K562 (cell line): Measurements from ENCODE around the gene CHTOP.

ENCODE experiments used
- KDM1A ChIP-seq, 2 experiments: fragments of 450-650 bp; IDR thresholded peaks; 2 replicates each; pipeline ENCODE4 v1.6.1; 2016; ENCODE audit warnings: mild to moderate bottlenecking in 2 of 2
- POLR2A ChIP-seq: fragments of 450-650 bp; conservative IDR thresholded peaks from 2 replicates; pipeline ENCODE4 v1.6.1; 2016

DNA sequence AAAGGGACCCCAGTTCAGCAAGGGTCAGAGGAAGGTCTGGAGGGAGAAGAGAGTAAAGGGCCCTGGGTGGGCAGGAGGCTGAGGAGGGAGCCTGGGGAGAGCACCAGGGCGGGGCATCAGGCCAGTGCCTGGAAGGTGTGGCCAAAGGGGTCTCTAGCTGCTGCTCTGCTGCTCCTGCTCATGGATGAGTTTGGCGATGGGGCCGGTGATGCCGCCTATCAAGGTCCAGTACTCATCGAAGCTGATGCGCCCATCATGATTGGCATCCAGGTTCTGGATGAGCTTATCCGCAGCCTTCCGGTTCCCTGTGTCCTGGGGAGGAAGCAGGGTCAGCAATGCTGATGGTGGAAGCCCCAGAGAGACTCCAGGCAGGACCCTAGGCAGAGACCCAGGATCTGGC is 26.5 kb upstream of the CHTOP start:
- no peak for TF ChIP-seq KDM1A (IDR thresholded peaks at IDR 0.05)
- no peak for TF ChIP-seq POLR2A
